GM12891 (cell line): ENCODE measurements around the gene CLDN1. TPM values are rescaled to one million over a fixed set of nuclear protein-coding genes. Genes with fewer than 3 reads are reported as not detected.
A peak's percentile ranks its signal among the peaks of the same experiment; 100 is the strongest.

ENCODE experiments used
- DNase-seq: peaks from one replicate; pipeline ENCODE4 v3.0.0; 2011; ENCODE audit warnings: low spot score; ENCODE audit not compliant: insufficient read length
- FAIRE-seq: peaks from 2 replicates; lab custom pipeline; 2011; peaks lifted over from hg19 to GRCh38; lab: Jason Lieb, UNC
- PAX5 ChIP-seq: IDR thresholded peaks from 2 replicates; pipeline ENCODE4 v1.6.1; 2011; ENCODE audit warnings: low read length, moderate library complexity, mild to moderate bottlenecking; ENCODE audit not compliant: insufficient read depth, severe bottlenecking
- POLR2A ChIP-seq: IDR thresholded peaks from 2 replicates; pipeline ENCODE4 v1.6.1; 2011; ENCODE audit warnings: low read depth, low read length, control low read depth
- POLR2AphosphoS5 ChIP-seq: IDR thresholded peaks from 2 replicates; pipeline ENCODE4 v1.6.1; 2011; ENCODE audit warnings: low read depth, low read length, control low read depth
- POU2F2 ChIP-seq: IDR thresholded peaks from 2 replicates; pipeline ENCODE4 v1.6.1; 2011; ENCODE audit warnings: low read depth, mild to moderate bottlenecking, control low read depth, low read length, moderate library complexity
- SPI1 ChIP-seq: IDR thresholded peaks from 2 replicates; pipeline ENCODE4 v1.6.1; 2011; ENCODE audit warnings: low read depth, low read length, control low read depth
- TAF1 ChIP-seq: IDR thresholded peaks from 2 replicates; pipeline ENCODE4 v1.6.1; 2011; ENCODE audit warnings: low read depth, low read length, control low read depth
- polyA plus RNA-seq: library from polyadenylated mRNA; unstranded; fragments of >200 nt; gene quantifications from one replicate; pipeline ENCODE4 v1.2.1, GENCODE V29; 2012; ENCODE audit warnings: low read depth, missing spikeins, inconsistent platforms; ENCODE audit not compliant: missing spikeins

The CLDN1 gene
- 0.47 TPM for polyA plus RNA-seq

GRCh38 chr3:190321789-190322603, at the start of gene CLDN1:
TSS of gene CLDN1 (minus strand) at chr3:190322446. CDS start at chr3:190322206, 240 bp downstream.
- DNase-seq (peak; percentile 66), FAIRE-seq (peak; percentile 9)
- TF ChIP-seq POU2F2 (no peak), TAF1 (no peak), PAX5 (no peak), SPI1 (no peak), POLR2A (no peak), POLR2AphosphoS5 (no peak)

GRCh38 chr3:190371152-190371551, 48.9 kb upstream of the CLDN1 start:
- no peak for TF ChIP-seq POU2F2
- no peak for TF ChIP-seq POLR2AphosphoS5
- TF ChIP-seq POLR2A = no peak
- TF ChIP-seq TAF1 = no peak
- no peak for TF ChIP-seq PAX5
- TF ChIP-seq SPI1 = no peak
- FAIRE-seq (no peak), DNase-seq (no peak)

- TF ChIP-seq SPI1 (no peak), POU2F2 (no peak), POLR2A (no peak), PAX5 (no peak), POLR2AphosphoS5 (no peak), TAF1 (no peak)
- DNase-seq (no peak), FAIRE-seq (no peak)
Observed at GRCh38 chr3:190370369-190370768, 48.1 kb upstream of the CLDN1 start.

- FAIRE-seq (no peak), DNase-seq (no peak)
- TF ChIP-seq TAF1 (no peak), POLR2AphosphoS5 (no peak), PAX5 (no peak)
Observed at GRCh38 chr3:190369668-190370295, 47.5 kb upstream of the CLDN1 start.

GRCh38 chr3:190368881-190369280, 46.6 kb upstream of the CLDN1 start:
- FAIRE-seq (no peak), DNase-seq (no peak)
- TF ChIP-seq SPI1 (no peak), POLR2A (no peak), TAF1 (no peak), POU2F2 (no peak), POLR2AphosphoS5 (no peak), PAX5 (no peak)

- TF ChIP-seq POLR2AphosphoS5 = no peak
- no peak for TF ChIP-seq POLR2A
- no peak for FAIRE-seq
- DNase-seq = no peak
Observed at GRCh38 chr3:190366133-190366532, 43.9 kb upstream of the CLDN1 start.

GRCh38 chr3:190362258-190362657, 40.0 kb upstream of the CLDN1 start:
- no peak for DNase-seq
- FAIRE-seq = no peak
- no peak for TF ChIP-seq SPI1

GRCh38 chr3:190361791-190362190, 39.5 kb upstream of the CLDN1 start:
- FAIRE-seq = no peak
- TF ChIP-seq POLR2AphosphoS5 = no peak
- TF ChIP-seq PAX5 = no peak
- TF ChIP-seq POU2F2 = no peak
- TF ChIP-seq SPI1 = no peak
- TF ChIP-seq TAF1 = no peak
- TF ChIP-seq POLR2A = no peak
- no peak for DNase-seq

GRCh38 chr3:190360228-190360627, 38.0 kb upstream of the CLDN1 start:
- TF ChIP-seq SPI1 (no peak), POLR2A (no peak), POU2F2 (no peak), POLR2AphosphoS5 (no peak), TAF1 (no peak), PAX5 (no peak)

GRCh38 chr3:190359813-190360212, 37.6 kb upstream of the CLDN1 start:
- DNase-seq (no peak), FAIRE-seq (no peak)
- TF ChIP-seq PAX5 = no peak

More at GRCh38 chr3:190360228-190360627, 38.0 kb upstream of the CLDN1 start:
- DNase-seq = no peak
- FAIRE-seq = no peak

GRCh38 chr3:190357468-190357867, 35.2 kb upstream of the CLDN1 start:
- FAIRE-seq (peak; percentile 26), DNase-seq (no peak)
- TF ChIP-seq POLR2A (no peak), SPI1 (no peak), POLR2AphosphoS5 (no peak), PAX5 (no peak), TAF1 (no peak), POU2F2 (no peak)
